ENCODE data around the gene TCF23.

DNA sequence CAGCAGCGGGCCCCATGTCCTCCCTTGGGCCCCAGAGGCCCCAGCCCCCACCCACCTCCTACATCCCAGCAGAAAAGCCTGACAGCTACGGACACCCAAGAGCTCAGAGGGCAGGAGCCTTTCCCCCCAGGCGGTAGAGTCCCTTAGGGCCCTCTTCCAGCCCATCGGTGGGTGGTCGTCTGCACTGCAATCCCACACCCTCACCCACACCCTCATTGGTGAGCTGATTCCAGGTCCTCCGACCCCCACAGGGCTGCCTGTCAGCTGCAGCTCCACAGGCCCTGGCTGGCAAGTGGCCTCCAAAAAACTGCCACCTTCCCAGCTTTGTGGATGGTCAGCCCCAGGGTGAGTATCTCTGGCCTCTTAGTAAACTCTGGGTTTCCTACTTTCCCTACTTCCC is 10.5 kb downstream of the TCF23 start:
- no peak for TF ChIP-seq POLR2AphosphoS5 (IDR thresholded peaks at IDR 0.05)
- TF ChIP-seq CTCF (IDR thresholded peaks at IDR 0.05) = no peak
- TF ChIP-seq POLR2A (IDR thresholded peaks at IDR 0.05) = no peak
